Adipose tissue (tissue), 3 donors: ENCODE results near the gene COL4A6. TPM values are rescaled to one million over a fixed set of nuclear protein-coding genes. Genes with fewer than 3 reads are reported as not detected.

Experiments
- H3K27ac ChIP-seq: one replicate; pipeline ENCODE4 v1.5.1; 2013; ENCODE audit warnings: low read depth, low read length
- WGBS, 3 donors: extraction: QIAGEN DNeasy Blood & Tissue Kit; methylation state at CpG; one replicate each; pipeline ENCODE4 v1.1.7; 2013; 5-methylcytosine and 5-hydroxymethylcytosine counted together
- polyA plus RNA-seq, 3 donors: library from polyadenylated mRNA; stranded (reverse); fragments of 200-250 nt; gene quantifications; one replicate each; pipeline ENCODE4 v1.2.3, GENCODE V29; 2013
- donor health status: healthy with polysubstance abuse.
- donor health status: Bipolar disorder and iron deficiency.
- donor health status: healthy.

The COL4A6 gene
- polyA plus RNA-seq, 3 donors, result 0.14 to 1.2 (median 0.46) TPM

DNA sequence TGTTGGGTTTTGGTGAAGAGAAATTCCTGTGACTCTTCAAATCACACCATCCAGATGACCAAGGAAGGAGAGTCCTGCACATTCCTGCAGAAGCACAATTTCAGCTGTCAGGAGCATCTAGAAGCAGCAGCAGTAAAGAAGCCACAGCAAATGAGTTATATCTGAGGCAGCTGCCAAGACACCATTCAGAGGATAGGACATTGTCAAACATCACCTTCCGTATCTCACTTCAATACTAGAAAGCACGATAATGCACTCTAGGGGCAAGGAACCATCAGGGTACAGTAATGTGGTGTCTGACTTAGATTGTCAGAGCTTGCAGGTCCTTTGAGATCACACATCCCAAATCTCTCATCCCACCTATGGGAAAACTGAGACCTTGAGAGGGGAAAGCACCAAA, 134.5 kb downstream of the COL4A6 start:
- 58 to 86% (median 79%) methylated on average over 2 of the region's 2 CpGs for whole genome bisulfite sequencing, 3 donors
- H3K27ac ChIP-seq, result no peak overlapping the region

DNA sequence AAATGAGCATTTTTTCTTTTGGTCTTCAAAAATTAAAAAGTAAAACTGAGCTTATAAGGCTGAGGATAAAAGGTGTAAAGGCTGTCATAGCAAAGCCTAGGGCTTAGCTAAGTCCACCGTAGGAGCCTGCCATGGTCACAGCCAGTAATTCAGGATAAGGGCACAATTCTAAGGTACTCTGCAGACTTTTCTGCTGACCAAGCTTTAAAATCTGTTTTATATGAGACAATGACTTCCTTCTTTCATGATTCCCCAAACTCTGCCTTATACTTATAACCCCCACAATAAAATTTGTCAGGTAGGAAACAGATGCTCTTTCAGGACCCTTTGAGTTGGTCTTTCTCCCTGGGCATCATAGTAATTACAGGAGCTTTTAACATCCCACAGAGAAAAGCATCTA, 138.5 kb downstream of the COL4A6 start:
- no peak overlapping the region for H3K27ac ChIP-seq
- WGBS, 3 donors, result 83 to 96% (median 90%) methylated on average over 1 of the region's 1 CpG

DNA sequence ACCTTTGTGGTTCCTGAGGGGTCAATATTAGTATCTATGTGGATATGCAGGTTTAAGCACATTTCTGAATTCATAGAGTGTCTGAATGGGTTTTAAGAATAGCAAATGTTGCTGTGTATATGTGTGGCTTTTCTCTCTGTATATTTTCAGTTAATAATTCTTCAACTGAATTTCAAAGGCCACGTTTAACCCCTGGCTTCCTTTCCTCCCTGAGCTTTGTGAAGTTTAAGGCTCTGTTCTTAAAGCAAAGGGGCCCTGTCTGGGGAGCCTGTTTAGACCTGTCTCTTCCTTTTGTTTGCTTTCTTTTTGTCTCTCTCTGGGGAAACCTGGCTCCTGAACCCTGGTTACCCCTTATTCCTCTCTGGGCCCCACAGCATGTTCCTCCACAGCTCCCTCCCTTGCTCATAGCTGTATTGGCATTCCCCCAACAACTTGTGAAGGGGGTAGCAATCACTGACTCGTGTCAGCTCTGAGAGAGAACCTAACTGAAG, 139.1 kb downstream of the COL4A6 start:
- no peak overlapping the region for H3K27ac ChIP-seq
- WGBS, 3 donors, result 0 to 18% (median 8%) methylated on average over 2 of the region's 2 CpGs

DNA sequence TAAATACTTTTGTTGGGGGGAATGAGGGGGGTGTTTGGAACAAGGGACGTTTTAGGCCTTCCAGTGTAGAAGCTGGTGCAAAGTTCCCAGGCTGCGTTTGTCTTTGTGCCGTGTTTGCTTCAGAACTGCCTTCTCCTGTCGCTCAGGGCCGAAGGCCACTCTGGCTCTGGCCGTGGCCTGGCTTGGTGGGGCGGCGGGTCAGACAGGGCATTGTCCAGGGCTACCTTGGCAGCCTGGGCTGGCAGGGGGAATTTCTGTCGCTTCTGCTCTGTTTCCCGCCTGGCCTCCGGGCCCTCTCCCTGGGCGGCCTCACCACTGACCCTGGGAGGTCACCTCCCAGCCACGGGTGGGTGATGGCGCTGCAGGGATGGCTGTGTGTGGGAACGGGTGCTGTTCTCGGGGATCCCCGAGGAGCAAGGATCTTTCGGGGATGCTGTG, 140.0 kb downstream of the COL4A6 start:
- WGBS, 3 donors, result 74 to 91% (median 78%) methylated on average over 18 of the region's 18 CpGs
- H3K27ac ChIP-seq, result no peak overlapping the region

DNA sequence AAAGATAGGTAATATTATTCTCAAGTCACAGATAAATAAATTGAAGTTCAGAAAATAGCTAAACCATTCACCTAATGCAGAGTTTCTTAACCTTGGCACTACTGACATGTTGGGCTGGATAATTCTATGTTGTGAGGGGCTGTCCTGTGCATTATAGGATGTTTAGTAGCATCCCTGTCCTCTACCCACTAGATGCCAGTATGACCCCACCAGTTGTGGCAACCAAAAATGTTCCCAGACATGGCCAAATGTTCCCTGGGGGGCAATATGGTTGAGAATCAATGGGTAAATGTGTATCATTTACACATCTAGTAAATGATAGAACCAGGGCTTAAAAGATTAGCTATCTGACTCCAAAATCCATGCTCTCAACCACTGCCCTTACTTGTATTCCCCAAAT, 140.9 kb downstream of the COL4A6 start:
- H3K27ac ChIP-seq, result no peak overlapping the region

DNA sequence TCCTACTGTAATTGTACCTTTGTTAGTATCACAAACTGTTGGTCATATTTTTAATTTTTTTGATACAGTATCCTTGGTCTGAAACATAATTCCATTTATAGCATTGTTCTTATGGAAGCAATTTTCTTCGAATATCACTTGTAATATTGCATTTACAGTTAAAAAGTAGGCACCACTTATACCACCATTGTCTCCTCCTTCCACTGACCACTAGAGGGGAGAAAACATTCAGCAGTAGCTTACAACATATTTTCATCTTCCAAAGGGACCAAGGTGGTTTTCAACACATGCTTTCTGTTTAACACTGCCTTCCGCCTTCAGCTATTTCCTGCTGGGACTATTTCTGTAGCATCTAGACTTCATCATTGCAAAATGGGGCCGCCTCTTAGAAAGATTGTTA, 146.2 kb downstream of the COL4A6 start:
- 82 to 93% (median 87%) methylated on average over 3 of the region's 3 CpGs for WGBS, 3 donors
- H3K27ac ChIP-seq, result no peak overlapping the region

DNA sequence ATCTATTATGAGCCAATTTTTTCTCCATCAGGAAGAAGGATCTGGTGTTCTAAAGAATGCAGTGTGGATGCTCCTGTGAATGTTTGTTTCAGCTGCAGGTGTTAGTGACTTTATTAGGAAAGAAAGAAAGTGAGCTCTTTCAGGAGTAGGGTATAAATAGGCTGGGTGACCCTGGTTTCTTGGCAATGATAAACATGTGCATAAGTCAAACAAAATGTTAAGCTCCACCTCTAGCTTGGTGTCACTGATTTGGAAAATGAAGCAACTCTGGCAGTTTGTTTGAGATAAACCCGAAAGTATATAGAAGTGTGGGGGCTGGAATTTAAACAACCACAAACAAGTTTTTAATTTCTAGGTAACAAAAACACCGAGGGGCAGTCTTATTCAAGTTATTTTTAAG, 152.3 kb downstream of the COL4A6 start:
- no peak overlapping the region for H3K27ac ChIP-seq
- WGBS, 3 donors, result 43 to 66% (median 63%) methylated on average over 2 of the region's 2 CpGs

DNA sequence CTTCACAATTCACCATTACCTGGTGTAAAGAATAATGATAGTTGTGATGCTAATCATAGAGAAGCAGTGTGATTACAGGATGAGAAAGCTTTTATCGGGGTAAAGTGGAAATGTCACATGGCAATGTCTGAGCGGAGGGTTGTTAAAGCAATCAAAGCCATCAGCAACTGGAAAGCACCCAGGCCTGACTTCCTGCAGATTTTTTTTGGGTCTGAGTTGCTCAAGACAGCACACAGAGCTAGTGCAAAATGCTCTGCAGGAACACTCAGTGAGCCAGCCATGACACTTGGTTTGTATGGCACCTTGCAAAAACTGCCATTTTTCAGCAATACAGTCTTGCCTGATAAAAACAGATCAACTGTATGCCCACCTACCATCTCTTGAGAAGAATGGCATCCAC, 152.9 kb downstream of the COL4A6 start:
- WGBS, 3 donors, result 13 to 55% (median 24%) methylated on average over 2 of the region's 2 CpGs

DNA sequence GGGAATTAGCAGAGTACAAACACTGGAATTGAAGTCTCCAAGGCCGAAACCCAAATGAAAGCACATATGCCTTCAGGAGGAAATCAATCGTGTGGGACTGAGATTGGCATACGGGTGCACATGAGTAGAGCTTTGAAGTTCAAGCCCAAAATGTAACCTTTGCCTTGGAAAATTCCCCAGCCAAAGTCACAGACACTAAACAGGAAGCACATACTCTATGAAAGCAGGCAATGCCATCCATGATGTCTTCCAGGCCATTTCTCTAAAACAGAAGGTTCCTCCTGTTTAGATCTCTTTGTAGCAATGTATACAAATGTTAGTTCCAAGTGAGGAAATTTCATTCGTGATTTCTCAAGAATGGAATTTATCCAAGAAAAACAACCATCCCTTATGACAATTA, 162.5 kb downstream of the COL4A6 start:
- WGBS, 3 donors, result 58 to 75% (median 59%) methylated on average over 4 of the region's 4 CpGs
- H3K27ac ChIP-seq, result no peak overlapping the region

More for the DNA sequence above, 152.9 kb downstream of the COL4A6 start:
- no peak overlapping the region for H3K27ac ChIP-seq

DNA sequence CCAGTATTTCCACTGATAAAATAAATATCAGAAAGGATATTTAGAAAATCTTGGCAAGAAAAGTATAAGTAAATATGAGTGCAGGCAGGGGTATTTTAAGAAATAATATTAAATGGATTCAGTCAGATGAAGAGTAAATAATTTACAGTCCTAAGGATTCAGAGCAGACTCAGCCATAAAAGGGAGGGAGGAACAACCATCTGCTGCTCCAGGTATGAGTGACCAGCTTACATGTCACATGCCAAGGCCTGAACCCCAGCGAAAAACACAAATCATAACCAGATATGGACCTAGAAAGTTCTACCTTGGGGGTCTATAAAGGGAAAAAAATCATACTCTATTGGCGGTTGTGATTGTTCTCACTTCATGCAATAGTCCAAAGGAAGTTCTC, 166.8 kb downstream of the COL4A6 start:
- WGBS, 3 donors, result 20 to 39% (median 36%) methylated on average over 2 of the region's 2 CpGs
- no peak overlapping the region for H3K27ac ChIP-seq

DNA sequence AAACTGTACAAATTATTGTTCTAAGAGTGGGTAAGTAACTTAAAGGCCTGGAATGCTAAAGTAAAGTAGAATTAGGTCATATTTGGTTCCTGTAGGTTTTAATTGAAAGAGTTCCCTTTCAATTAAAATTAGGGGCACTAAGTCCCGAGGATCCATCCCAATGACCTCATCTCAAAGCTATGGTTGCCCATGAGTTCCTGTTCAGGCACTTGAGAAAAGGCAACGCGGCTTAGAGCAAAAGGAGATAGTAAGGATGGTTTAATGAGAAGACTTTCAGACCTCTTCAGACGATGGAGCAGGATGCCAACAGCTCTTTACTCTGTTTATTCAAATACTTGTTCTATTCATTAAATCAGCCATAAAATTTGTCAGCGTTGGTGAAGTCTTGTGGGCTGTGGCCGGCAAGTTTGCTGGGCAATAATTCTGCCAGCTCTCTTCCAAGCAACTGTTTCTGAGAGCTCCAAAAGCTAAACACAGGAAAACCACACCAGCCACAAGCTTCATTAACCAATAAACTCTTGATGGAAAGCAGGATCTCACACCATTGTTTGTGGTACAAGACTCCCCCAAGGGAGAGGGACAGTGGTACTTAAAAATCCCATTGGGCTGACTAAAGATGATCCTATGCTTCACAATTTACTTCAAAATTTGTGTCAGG, 167.4 kb downstream of the COL4A6 start:
- 38 to 80% (median 39%) methylated on average over 6 of the region's 6 CpGs for WGBS, 3 donors
- no peak overlapping the region for H3K27ac ChIP-seq

DNA sequence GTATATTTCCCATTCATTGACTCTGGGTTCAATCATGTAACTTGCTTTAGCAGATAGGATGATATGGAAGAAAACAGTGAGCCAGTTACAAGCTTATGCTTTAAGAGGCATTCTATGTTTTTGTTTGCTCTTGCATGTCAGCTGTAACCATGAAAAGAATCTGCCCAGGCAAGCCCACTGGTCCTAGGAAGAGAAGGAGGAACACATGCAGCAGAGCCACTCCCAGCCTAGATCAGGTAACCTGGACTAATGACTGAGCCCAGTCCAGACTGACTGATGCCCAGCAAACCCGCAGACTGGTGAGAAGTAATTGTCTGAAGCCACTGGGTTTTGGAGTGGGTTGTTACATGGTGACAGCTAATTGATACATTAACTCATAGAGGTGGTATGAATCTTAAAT, 167.9 kb downstream of the COL4A6 start:
- WGBS, 3 donors, result 58 to 87% (median 79%) methylated on average over 1 of the region's 1 CpG
- no peak overlapping the region for H3K27ac ChIP-seq

DNA sequence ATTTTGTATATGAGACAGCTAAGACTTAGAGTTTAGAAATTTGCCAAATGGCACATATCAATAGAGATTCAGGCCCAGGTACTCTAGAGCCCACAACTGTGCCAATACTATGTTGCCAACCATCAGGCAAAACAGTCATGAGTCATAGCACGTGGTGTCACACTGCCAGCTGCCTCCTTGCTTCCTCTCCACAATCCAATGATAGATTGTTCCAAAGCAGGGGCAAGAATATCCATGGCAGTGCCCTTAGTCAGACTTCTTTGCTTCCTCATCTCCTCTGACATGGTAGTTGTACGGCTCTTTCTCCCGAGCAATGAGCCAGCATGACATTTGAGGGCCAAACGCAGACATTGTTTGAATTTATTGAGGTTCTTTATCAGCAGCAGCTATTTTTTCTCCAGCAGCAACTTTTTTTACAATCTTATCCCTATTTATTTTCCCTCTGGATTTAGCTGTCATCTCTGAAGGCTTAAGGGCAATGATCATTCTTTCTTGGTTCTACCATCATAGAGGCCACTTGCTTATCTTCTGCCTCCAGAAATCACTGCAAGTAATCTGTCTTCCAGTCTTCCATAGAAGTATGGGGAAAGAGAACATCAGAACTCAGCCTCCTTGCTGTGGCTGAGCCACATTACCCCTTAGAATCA, 169.7 kb downstream of the COL4A6 start:
- H3K27ac ChIP-seq, result no peak overlapping the region
- 69 to 71% (median 70%) methylated on average over 4 of the region's 4 CpGs for WGBS, 3 donors

DNA sequence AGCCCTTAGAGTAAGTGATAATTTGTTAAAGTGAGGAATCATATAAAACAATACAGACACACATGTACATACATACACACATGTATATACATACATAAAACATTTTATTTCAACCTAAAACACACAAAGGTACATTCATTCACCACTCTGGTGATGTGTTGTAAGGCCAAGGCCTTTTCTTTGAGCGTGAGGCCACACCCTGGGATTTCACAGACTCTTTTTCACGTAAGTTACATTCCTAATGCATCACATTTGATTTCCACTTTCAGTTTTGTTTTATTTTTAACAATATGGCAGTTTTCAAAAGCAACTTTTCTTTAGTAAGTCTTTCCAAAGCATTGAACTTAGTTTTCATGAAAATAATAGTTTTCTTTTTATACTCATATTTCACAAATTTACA, 170.7 kb downstream of the COL4A6 start:
- WGBS, 3 donors, result 24 to 44% (median 38%) methylated on average over 2 of the region's 2 CpGs
- H3K27ac ChIP-seq, result no peak overlapping the region

DNA sequence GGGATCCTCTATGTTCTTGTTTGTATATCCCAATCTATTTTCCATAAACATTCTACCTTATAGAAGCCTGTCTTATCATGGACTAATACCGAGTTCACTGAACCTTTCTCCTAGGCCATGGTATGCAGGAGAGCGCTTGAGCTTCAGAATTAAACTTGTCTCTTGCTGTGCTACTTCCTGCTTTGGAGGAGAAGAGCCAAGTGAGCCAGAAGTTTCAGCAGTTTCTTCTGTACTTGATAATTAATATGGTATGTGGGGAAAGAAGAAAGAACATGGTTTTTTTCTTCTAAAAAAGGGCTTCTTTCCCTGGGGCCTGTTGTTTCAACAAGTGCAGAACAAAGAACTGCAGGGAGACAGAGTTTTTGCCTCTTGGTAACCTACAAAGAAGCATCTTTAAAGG, 173.8 kb downstream of the COL4A6 start:
- no peak overlapping the region for H3K27ac ChIP-seq
- 56 to 69% (median 67%) methylated on average over 2 of the region's 2 CpGs for WGBS, 3 donors

DNA sequence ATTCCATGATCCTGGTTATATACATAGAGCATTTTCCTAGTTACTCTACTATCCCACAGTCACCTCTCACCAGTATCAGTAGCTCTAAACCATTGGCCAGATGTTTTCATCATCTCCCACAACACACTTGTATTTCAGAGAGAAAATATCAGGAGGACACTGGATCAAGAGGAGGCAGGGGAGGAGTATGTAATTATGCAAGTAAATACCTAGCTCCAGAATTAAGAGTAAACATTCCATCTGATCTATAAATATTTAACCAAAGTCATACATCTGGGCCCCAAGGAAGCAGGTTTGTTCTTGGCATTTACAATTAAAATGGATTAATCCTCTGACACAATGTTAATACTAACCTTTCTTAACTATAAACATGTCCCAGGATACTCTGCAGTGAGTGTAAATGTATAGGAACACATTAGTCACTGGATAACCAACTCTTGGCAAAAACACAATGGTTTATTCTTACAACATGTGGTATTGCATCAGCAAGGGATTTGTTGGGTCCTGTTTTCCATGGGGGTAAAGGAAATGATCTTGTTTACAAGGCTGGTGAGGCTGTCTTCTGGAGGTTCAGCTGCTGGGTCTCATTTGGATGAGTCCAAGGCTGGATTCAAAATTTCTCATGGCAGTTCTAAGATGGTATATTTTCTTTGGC, 176.5 kb downstream of the COL4A6 start:
- no peak overlapping the region for H3K27ac ChIP-seq

DNA sequence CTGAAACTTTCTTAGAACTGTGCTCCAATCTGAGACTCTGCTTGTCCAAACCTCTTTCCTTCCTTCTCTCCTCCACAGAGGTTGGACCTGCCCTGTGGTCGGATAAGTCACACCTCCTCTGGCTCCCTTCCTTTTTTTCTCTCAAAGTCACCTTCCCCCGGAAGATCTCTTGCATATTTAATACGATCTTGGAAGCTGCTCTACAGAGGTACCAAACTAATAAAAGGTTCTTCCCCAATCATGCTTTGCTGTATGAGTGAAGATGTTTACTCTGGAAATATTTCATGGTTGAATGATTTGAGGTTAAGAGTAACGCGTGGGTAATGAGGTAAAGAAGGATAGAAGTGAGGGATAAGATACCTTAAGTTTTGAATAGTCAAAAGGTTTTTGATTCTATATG, 180.7 kb downstream of the COL4A6 start:
- 67 to 90% (median 84%) methylated on average over 5 of the region's 5 CpGs for WGBS, 3 donors
- H3K27ac ChIP-seq, result no peak overlapping the region

DNA sequence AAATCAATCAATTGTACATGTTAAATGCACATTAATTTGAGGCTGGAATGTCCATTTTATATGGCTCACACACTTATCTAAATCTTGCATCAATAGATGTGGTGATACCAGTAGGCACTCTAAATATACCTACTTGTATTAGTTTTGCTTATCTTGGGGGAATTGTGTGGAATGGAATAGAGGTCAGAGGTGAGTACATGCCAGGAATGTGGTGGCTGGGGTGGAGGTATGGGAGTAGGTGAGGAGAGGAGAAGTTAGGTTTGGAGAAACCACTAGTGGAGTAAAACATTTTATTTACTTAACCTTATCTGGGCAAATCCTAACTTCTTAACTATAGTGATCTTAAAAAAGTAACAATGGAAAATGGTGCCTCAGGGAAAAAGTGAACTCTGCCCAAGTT, 183.6 kb downstream of the COL4A6 start:
- no peak overlapping the region for H3K27ac ChIP-seq

DNA sequence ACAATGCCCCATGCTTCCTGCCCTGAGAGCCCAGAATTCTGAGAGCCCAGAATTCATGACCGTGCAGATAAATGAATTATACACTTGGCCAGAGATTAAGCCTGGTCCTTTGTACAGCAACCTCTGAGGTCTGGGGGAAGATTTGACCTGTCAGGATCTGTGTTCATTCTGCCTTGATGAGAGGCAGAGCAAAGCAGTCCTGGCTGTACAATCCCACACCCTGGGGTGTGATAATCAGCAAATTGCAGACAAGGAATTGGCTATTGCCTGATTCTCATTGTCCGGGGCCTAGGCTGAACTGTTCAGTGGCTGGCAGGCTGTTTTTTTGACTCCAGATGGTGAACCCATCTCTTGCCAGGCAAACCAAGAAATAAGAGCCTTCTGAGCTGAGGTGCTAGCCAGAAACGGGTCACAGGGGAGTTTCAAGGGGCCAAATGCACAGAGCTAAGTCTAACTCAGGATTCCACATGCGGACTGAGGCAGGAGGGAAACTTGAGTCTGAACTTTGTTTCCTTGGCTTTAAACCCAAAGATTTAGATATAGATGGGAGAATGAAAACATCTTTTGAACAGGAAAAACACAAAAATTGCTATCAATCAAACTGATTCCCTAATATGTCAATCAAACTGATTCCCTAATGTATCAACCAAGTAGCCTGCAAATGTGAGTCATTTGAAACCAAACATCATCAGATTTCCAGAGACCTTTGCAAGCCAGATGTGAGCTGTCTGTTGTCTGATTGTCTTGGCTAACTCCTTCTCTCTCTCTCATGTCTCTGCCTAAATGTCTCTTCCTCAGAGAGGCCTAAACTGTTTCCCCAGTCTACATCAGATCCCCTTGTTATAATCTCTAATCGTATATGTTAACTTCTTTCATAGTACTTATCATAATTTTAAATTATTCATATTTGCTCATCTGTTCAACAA, 187.3 kb downstream of the COL4A6 start:
- H3K27ac ChIP-seq, result no peak overlapping the region
- WGBS, 3 donors, result 59 to 69% (median 65%) methylated on average over 5 of the region's 5 CpGs
